ENCODE data around the gene INTS6.

INTS6 gene

GRCh38 chr13:51405176-51405575 lies 47.7 kb downstream of the INTS6 start:
- DNase-seq, result no peak

GRCh38 chr13:51397262-51397941 lies 55.4 kb downstream of the INTS6 start:
- no peak for DNase-seq

GRCh38 chr13:51396352-51396751 lies 56.5 kb downstream of the INTS6 start:
- no peak for DNase-seq

DNA sequence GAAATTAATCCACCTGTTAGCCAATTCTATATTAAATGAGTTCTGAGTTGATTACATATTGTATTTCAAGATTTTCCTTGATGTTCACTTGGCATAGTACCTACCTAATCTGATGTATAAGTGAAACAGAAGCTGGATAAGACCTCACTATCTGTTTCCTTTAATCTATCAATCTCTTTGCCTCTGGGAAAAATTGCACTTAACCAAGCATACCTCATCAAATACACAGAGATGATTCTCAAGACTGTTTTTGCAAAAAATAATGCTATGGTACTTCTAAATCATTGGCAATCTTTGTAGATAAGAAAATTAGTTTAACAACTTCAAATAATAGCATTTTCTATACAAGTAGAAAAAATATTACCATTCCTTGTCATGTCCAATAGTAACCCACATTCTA lies 58.1 kb downstream of the INTS6 start:
- DNase-seq, result no peak

DNA sequence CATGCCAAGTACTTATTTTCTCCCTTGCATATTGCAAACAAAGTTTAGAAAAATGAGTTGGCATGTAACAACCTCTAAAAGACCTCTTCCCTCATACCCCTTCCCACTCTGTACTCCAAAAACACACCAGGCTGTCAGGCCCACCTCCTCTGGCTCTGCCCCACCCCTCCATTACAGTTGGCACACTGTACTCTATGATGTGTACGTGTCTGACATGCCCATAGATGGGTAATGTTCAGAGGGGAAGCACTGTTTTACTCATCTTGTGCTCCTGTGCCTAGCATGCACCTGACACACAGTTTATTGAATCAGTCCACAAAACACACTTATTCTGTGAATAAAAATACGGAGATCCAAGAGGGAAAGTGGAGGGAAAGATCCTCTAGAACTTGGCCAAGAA lies 67.7 kb downstream of the INTS6 start:
- DNase-seq, result no peak

GRCh38 chr13:51380269-51380668 lies 72.6 kb downstream of the INTS6 start:
- DNase-seq, result no peak

- DNase-seq, result no peak
These were observed 79.4 kb downstream of the INTS6 start for GRCh38 chr13:51373451-51373850.

DNA sequence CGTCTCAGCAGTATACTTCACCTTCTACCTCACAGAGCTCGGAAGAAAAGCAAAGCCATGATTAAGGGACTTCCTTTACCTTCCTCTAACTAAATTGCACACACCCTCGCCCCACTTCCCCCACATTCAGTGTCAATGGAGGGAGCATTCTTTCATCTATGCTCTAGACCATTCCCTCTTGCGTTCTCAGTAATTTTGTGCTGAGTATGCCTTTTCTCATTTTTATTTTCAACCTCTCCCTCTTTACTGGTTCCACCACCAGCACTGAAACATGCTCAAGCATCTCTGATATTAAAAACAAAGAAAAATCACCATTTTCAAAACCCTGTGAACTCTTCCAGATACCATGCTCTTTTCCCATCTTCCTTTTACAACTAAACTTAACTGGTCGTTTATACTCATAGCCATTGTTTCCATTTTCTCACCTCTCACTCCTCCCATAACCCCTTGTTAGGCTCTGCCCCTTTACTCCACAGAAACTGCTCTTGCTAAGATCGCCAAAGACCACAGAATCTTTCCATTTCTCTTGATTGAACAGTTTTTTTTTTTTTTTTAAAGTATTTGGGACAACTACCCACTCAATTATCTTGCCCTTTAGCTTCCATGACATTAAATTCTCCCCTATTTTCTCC lies 81.0 kb downstream of the INTS6 start:
- DNase-seq, result no peak

DNA sequence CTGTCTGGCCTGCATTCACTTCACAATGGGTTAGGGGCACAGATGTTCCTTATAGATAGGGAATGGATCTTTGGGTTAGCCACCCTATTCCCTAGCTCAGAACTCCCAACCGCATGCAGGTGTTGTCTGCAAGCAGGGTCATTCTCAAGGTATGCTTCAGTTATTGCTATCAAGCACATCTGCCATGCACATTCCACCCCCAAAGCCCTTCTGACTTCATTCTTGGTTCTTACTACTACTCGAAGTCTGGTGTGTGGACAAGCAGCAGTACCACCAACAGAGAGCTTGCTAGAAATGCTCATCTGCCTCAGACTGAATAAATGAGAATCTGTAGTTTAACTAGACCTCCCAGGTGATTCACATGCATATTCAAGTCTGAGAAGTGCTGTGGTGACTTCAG lies 82.0 kb downstream of the INTS6 start:
- DNase-seq, result no peak

DNA sequence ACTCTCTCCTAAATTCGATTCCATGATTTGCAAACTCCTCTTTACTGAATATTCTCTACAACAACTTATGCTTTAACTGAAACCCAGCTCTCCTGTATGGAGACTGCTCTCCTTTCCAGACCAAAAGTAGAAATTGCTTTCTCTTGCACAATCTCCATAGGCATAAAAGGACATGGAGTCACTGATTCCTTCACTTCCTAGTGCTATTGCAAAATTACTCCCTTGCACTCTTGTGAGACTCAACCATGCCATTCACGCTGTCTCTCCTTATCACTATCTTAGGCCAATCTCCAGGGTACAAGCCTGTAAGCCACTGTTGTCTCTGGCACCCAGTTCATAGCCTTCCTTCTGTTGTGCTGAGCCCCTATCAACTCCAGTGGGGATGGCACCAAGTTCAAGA lies 82.7 kb downstream of the INTS6 start:
- DNase-seq, result no peak

GRCh38 chr13:51364404-51365008 lies 88.3 kb downstream of the INTS6 start:
- no peak for DNase-seq

- no peak for DNase-seq
These were observed 89.2 kb downstream of the INTS6 start for GRCh38 chr13:51363625-51364024.

GRCh38 chr13:51361106-51361505 lies 91.7 kb downstream of the INTS6 start:
- no peak for DNase-seq

DNA sequence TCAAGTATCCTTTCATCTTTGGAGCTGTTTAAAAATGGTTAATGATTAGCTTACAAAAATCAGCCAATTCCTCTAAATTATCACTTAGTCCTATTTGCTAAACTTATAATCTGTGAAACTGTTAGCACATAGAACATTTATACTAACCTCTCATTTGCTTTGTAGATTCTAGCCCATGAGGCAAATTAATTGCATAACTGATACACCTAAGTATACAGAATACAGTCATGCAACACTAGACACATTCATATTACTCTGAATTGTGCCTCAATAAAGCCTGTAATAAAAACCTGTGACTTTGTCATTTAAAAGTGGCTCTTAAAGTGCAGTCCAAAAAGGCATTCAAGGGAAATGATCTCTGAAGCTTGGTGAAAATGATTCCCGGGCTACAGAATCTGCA lies 92.3 kb downstream of the INTS6 start:
- DNase-seq, result no peak

- no peak for DNase-seq
These were observed 93.5 kb downstream of the INTS6 start for GRCh38 chr13:51359352-51359751.

DNA sequence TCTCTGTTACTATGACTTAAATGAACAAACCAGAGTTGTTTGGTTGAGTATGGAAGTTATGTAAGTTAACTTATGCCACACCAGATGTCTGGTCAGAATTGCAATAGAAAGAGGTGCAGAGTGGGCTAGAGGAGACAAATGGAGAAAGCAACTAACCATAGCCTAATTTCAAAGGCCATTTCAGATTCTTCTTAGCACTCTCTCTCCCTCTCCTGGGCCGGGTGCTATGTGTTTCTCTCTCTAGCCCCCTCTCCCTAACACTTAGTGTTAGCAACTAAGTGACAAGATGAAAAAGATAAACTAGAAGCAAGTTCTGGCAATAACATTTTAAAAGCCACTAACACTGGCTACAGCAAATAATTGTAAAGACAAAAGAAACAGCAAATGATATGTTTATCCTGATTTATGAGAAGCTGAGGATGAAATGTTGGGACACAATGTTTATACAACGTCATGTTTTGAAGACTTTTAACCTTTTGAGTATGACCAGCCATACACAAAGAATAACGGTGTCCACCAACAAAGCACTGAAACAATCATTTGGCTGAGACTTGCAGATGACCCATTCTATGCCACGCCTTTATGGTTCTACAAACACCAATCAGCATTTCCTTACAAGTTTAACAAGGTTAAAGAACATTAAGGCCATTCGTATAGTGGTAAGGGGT lies 94.8 kb downstream of the INTS6 start:
- DNase-seq, result no peak

DNA sequence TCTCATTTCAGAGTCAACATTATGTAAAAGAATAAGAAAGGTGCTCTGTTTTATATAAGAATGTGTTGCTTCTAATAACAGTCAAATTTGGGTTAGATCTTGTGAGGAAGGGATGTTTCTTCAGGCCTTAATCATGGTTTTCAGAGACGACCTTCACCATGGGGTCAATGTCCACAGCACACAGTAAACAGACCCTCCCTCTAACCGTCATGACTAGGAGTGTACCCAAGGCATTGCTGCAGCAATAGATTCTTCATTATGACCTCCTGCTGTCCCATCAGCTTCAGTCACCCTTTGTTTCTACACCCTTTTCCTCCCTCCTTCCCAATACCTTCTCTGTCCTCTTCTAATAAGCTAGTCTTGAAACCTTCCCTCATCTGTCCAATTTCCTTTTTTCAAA lies 97.6 kb downstream of the INTS6 start:
- no peak for DNase-seq

DNA sequence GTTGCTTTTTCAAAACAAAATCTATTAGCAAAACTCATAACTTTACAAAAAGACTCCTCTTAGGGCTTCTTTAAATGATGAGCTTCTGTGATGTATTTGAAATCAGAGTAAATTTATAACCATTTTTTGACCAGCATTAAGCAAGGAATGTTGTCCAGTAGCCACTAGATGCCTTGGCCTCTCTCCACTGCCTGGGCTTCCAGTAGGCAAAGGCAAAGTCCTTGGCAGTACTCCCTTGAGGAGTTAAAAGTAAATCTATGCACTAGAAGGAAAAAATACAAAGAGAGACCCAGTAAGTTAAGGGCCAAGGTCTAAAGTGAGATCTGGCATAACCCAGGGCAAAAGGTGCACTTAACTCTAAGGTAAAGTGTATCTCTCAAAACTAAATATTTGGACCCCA lies 103.8 kb downstream of the INTS6 start:
- no peak for DNase-seq

- DNase-seq, result no peak
These were observed 104.5 kb downstream of the INTS6 start for GRCh38 chr13:51348069-51348967.

DNA sequence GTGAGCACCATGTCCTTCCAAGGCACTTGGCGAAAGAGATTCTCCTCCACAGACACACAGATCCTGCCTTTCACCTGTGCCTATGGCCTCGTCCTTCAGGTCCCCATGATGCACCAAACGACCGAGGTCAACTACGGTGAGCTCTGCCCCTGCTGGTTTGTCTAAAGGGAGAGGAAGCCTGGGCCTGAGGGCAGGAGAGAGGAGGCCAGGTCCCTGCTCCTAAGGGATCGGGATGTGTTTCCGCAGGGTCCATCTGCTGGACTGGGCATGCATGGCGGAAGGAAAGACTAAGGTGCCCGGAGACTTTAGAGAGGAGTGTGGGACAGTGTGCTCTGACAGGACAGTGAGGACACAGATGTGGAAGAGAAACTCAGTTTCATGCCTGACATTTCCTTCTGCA lies 105.7 kb downstream of the INTS6 start:
- DNase-seq, result no peak

- no peak for DNase-seq
These were observed 106.4 kb downstream of the INTS6 start for GRCh38 chr13:51346397-51346796.

DNA sequence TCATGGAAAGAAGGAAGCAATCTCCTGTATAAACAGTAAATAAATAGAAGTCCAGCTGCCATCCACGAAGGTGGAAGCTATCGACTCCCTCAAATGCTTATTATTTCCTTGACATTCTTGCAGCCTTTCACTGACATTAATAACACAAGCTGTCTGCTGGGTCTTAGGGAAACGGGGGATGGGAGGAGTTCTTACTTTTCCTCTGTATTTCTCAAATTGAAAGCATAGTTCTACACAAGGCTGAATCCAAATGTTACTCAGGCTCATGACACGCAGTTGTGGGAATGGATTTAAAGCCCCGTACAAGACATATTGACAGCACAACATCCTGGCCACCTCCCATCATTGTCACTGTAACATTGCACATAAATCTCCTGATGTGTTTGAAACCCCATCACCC lies 109.4 kb downstream of the INTS6 start:
- no peak for DNase-seq

DNA sequence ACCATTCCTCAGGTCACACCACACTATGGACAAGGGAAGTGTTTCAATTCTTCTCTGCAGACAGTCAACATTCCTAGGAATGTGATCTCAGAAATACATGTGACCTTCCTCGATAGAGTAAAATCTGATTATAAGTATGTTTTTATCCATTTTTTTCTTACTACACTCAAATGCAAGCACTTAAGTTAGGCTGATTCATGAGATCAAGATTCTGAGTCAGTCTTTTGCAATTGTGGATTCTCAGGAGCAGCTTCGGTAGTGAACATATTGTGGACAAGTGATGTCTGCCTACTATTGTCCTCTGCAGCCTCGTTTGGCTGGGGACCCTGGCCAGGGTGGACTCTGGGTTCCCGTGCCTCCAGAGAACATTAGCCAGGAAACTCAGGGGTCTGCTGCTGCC lies 110.1 kb downstream of the INTS6 start:
- DNase-seq, result no peak

All from activated T-cell treated with anti-CD3 and anti-CD28 coated beads, Interleukin-2, amount 50 U/mL, for 48 hours (primary cell).